Vagina (tissue), 2 donors: ENCODE measurements around the gene USP16.

Experiments used
- CTCF ChIP-seq, 3 experiments: fragments of 450-650 bp in 2 of 3; fragments of 200-600 bp in 1 of 3; sonication (generic) in 1 of 3; IDR thresholded peaks; one replicate each; pipeline ENCODE4 v1.5.1; 2017 to 2019; ENCODE audit warnings: antibody characterized with exemption in 3 of 3, mild to moderate bottlenecking in 2 of 3, moderate library complexity in 2 of 3
- POLR2A ChIP-seq, 2 donors: fragments of 450-650 bp; IDR thresholded peaks; one replicate each; pipeline ENCODE4 v1.6.1; 2017; ENCODE audit warnings: antibody characterized with exemption in 2 of 2, mild to moderate bottlenecking in 2 of 2, moderate library complexity in 2 of 2
- POLR2AphosphoS5 ChIP-seq, 2 donors: sonication (generic); formaldehyde crosslinking; IDR thresholded peaks; one replicate each; pipeline ENCODE4 v1.9.0; 2017; ENCODE audit warnings: antibody characterized with exemption in 2 of 2, mild to moderate bottlenecking in 2 of 2, low read depth in 1 of 2; ENCODE audit not compliant: insufficient read depth in 1 of 2

DNA sequence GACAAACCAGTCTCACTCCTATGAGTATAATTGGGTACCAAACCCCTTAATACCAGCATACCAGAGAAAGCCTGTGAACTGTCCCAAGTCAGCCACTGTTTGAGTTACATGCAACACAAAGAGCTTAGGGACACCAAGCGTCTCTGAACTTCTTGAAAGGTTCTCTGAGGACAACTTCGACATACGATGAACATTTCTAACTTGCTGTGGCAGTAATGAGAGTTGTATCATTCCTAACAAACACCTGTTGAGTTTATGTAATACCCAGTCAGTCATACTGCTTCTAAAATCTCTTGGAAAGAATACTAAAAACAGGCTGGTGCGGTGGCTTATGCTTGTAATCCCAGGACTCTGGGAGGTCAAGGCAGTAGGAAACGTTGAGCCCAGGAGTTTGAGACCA is 30.6 kb downstream of the USP16 start:
- TF ChIP-seq CTCF (IDR thresholded peaks at IDR 0.05) (no peak), POLR2A (IDR thresholded peaks at IDR 0.05) (no peak), POLR2AphosphoS5 (IDR thresholded peaks at IDR 0.05; ENCODE audit: insufficient read depth in 1 of 2, low read depth in 1 of 2) (no peak)
